Measurements from ENCODE around the gene CDH13.

Gene CDH13

GRCh38 chr16:83307594-83307992 lies 680.8 kb downstream of the CDH13 start (continued):
- TF ChIP-seq ZNF510 (tag by site-specific recombination; IDR thresholded peaks at IDR 0.05; ENCODE audit: insufficient replicate concordance) (no peak), ZNF521 (tag by site-specific recombination; IDR thresholded peaks at IDR 0.05) (no peak), ZNF394 (tag by site-specific recombination; IDR thresholded peaks at IDR 0.05; ENCODE audit: borderline replicate concordance) (no peak), OVOL3 (tag by site-specific recombination; IDR thresholded peaks at IDR 0.05) (no peak), RBAK (tag by site-specific recombination; IDR thresholded peaks at IDR 0.05) (no peak), ZNF544 (tag by site-specific recombination; IDR thresholded peaks at IDR 0.05) (no peak), TSHZ1 (tag by site-specific recombination; IDR thresholded peaks at IDR 0.05; ENCODE audit: borderline replicate concordance) (no peak)

GRCh38 chr16:83308414-83308813 lies 681.6 kb downstream of the CDH13 start:
- Histone ChIP-seq H3K27ac (ENCODE audit: extremely low read depth, low read depth, low read length) (no peak overlapping the region), H3K4me1 (ENCODE audit: control insufficient read depth, insufficient read depth, low read length) (no peaks in the 10 kb centered on the region), H3K9me3 (ENCODE audit: control insufficient read depth, insufficient read depth, low read depth, low read length) (no peaks in the 10 kb centered on the region), H3K4me3 (ENCODE audit: low read depth, low read length) (no peak overlapping the region), H3K36me3 (ENCODE audit: control insufficient read depth in 2 of 2, insufficient read depth in 1 of 2, low read length in 2 of 2) (no peaks in the 10 kb centered on the region)
- ChIA-PET CTCF (interaction anchor here (1.1 kb wide), 1 partner anchor 14 kb away, joined by 6 read pairs; no protein-coding TSS in a partner anchor), POLR2A (no interaction called here)
- TF ChIP-seq GLI4 (tag by site-specific recombination; IDR thresholded peaks at IDR 0.05) (no peak), ZNF391 (tag by site-specific recombination; IDR thresholded peaks at IDR 0.05; ENCODE audit: borderline replicate concordance, low read depth) (no peak), TRIM28 (IDR thresholded peaks at IDR 0.05; ENCODE audit: borderline replicate concordance, low read length) (no peak), ZBTB11 (tag by site-specific recombination; conservative IDR thresholded peaks at IDR 0.05; ENCODE audit: low read depth) (no peak), ZSCAN16 (tag by site-specific recombination; IDR thresholded peaks at IDR 0.05) (no peak), KLF9 (tag by site-specific recombination; IDR thresholded peaks at IDR 0.05; ENCODE audit: low read depth) (no peak), ZNF76 (tag by site-specific recombination; IDR thresholded peaks at IDR 0.05; ENCODE audit: borderline replicate concordance, low read depth) (no peak), ZNF473 (tag by site-specific recombination; IDR thresholded peaks at IDR 0.05) (no peak), ZBTB8A (tag by site-specific recombination; IDR thresholded peaks at IDR 0.05) (no peak), ZNF660 (tag by site-specific recombination; IDR thresholded peaks at IDR 0.05) (no peak), ZNF24 (tag by site-specific recombination; IDR thresholded peaks at IDR 0.05) (no peak), ZNF140 (tag by site-specific recombination; IDR thresholded peaks at IDR 0.05) (no peak), BCL11B (tag by site-specific recombination; IDR thresholded peaks at IDR 0.05; ENCODE audit: low read depth) (no peak), SALL2 (tag by site-specific recombination; IDR thresholded peaks at IDR 0.05; ENCODE audit: borderline replicate concordance) (no peak), ZNF658 (tag by site-specific recombination; IDR thresholded peaks at IDR 0.05) (no peak), PATZ1 (tag by site-specific recombination; IDR thresholded peaks at IDR 0.05) (no peak)
- TF ChIP-seq, protein P1, sequence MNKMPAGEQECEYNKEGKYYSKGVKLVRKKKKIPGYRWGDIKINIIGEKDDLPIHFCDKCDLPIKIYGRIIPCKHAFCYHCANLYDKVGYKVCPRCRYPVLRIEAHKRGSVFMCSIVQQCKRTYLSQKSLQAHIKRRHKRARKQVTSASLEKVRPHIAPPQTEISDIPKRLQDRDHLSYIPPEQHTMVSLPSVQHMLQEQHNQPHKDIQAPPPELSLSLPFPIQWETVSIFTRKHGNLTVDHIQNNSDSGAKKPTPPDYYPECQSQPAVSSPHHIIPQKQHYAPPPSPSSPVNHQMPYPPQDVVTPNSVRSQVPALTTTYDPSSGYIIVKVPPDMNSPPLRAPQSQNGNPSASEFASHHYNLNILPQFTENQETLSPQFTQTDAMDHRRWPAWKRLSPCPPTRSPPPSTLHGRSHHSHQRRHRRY (tag by site-specific recombination; IDR thresholded peaks at IDR 0.05): no peak
- TF ChIP-seq, protein P2, sequence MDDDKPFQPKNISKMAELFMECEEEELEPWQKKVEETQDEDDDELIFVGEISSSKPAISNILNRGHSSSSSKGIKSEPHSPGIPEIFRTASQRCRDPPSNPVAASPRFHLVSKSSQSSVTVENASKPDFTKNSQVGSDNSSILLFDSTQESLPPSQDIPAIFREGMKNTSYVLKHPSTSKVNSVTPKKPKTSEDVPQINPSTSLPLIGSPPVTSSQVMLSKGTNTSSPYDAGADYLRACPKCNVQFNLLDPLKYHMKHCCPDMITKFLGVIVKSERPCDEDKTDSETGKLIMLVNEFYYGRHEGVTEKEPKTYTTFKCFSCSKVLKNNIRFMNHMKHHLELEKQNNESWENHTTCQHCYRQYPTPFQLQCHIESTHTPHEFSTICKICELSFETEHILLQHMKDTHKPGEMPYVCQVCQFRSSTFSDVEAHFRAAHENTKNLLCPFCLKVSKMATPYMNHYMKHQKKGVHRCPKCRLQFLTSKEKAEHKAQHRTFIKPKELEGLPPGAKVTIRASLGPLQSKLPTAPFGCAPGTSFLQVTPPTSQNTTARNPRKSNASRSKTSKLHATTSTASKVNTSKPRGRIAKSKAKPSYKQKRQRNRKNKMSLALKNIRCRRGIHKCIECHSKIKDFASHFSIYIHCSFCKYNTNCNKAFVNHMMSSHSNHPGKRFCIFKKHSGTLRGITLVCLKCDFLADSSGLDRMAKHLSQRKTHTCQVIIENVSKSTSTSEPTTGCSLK (tag by site-specific recombination; IDR thresholded peaks at IDR 0.05): no peak

Data from HEK293 (cell line).